IMR-90 (cell line): ENCODE measurements around the gene ADAM12. TPM values are rescaled to one million over a fixed set of nuclear protein-coding genes. Genes with fewer than 3 reads are reported as not detected.

Experiments used
- ATAC-seq: fragments of 200-7000 bp; cut with Tn5 transposase; 2 replicates; pipeline ENCODE4 v1.9.1; 2020; ENCODE audit warnings: low read depth, mild to moderate bottlenecking, moderate library complexity
- BruUV-seq: library from RNA; stranded (reverse); fragments of 400-500 nt; replicated peaks from 2 replicates; lab custom pipeline; 2021; lab: Mats Ljungman, UMichigan
- CTCF ChIA-PET: fragments of 300-600 bp; formaldehyde crosslinking; extraction: SDS; loops from one replicate; lab custom pipeline; 2021; ENCODE audit warnings: antibody characterized with exemption; lab: Yijun Ruan, JAX
- POLR2A ChIA-PET: fragments of 300-600 bp; sonication (Branson Sonifier 250); formaldehyde crosslinking; loops from one replicate; lab custom pipeline; 2022; ENCODE audit warnings: antibody characterized with exemption; ENCODE audit not compliant: unreplicated experiment; lab: Charles Lee
- DNase-seq: peaks from one replicate; pipeline ENCODE4 v3.0.0; 2013
- H2AFZ ChIP-seq: replicated peaks from 2 replicates; pipeline ENCODE3; 2013; ENCODE audit warnings: low read length, mild to moderate bottlenecking; ENCODE audit not compliant: poor library complexity
- H2AK5ac ChIP-seq: 2 replicates; pipeline ENCODE4 v1.6.1; 2013; ENCODE audit warnings: low read depth, low read length, inconsistent platforms
- H2AK9ac ChIP-seq: replicated peaks from 2 replicates; pipeline ENCODE3; 2013; ENCODE audit warnings: mild to moderate bottlenecking, low read depth, low read length, moderate library complexity; ENCODE audit not compliant: poor library complexity
- H2BK120ac ChIP-seq: 2 replicates; pipeline ENCODE4 v1.6.1; 2013; ENCODE audit warnings: low read depth, low read length, inconsistent platforms
- H2BK15ac ChIP-seq: 3 replicates; pipeline ENCODE4 v1.6.1; 2013; ENCODE audit warnings: low read depth, low read length, inconsistent platforms
- H2BK20ac ChIP-seq: 2 replicates; pipeline ENCODE4 v1.6.1; 2013; ENCODE audit warnings: low read depth, mild to moderate bottlenecking, inconsistent platforms, low read length, moderate library complexity
- H2BK5ac ChIP-seq: 2 replicates; pipeline ENCODE4 v1.6.1; 2013; ENCODE audit warnings: mild to moderate bottlenecking, low read depth, low read length, inconsistent platforms; ENCODE audit not compliant: poor library complexity, severe bottlenecking
- H3K14ac ChIP-seq: replicated peaks from 2 replicates; pipeline ENCODE4 v1.6.1; 2013; ENCODE audit warnings: low read depth, low read length, inconsistent platforms
- H3K18ac ChIP-seq: 2 replicates; pipeline ENCODE4 v1.6.1; 2013; ENCODE audit warnings: low read depth, low read length, control low read depth
- H3K23ac ChIP-seq: 2 replicates; pipeline ENCODE4 v1.6.1; 2013; ENCODE audit warnings: low read depth, low read length, inconsistent platforms
- H3K27ac ChIP-seq: 2 replicates; pipeline ENCODE4 v1.5.1; 2013; ENCODE audit warnings: mild to moderate bottlenecking, control low read depth, low read length; ENCODE audit not compliant: insufficient read depth
- H3K27me3 ChIP-seq: 2 replicates; pipeline ENCODE4 v1.6.1; 2013; ENCODE audit warnings: low read length; ENCODE audit not compliant: control insufficient read depth, insufficient read depth
- H3K36me3 ChIP-seq: 2 replicates; pipeline ENCODE4 v1.6.1; 2013; ENCODE audit warnings: low read length, mixed read lengths; ENCODE audit not compliant: control insufficient read depth, insufficient read depth
- H3K4ac ChIP-seq: 2 replicates; pipeline ENCODE4 v1.6.1; 2013; ENCODE audit warnings: low read depth, low read length, inconsistent platforms
- H3K4me1 ChIP-seq: 2 replicates; pipeline ENCODE4 v1.6.1; 2013; ENCODE audit warnings: low read length, mixed read lengths; ENCODE audit not compliant: control insufficient read depth, insufficient read depth
- H3K4me2 ChIP-seq: 2 replicates; pipeline ENCODE4 v1.6.1; 2013; ENCODE audit warnings: low read depth, mild to moderate bottlenecking, control low read depth, low read length, moderate library complexity
- H3K4me3 ChIP-seq: 2 replicates; pipeline ENCODE4 v1.5.1; 2013; ENCODE audit warnings: low read depth, mild to moderate bottlenecking, control low read depth, low read length, moderate library complexity; ENCODE audit not compliant: insufficient read depth
- H3K56ac ChIP-seq: 2 replicates; pipeline ENCODE4 v1.6.1; 2013; ENCODE audit warnings: low read length, inconsistent platforms; ENCODE audit not compliant: insufficient read depth; ENCODE audit errors: extremely low read depth
- H3K79me1 ChIP-seq, 2 experiments: 2 replicates each; pipeline ENCODE4 v1.6.1; 2013; ENCODE audit warnings: low read length in 2 of 2, inconsistent platforms in 1 of 2, low read depth in 1 of 2
- H3K9ac ChIP-seq: 2 replicates; pipeline ENCODE4 v1.6.1; 2013; ENCODE audit warnings: low read depth, low read length, control low read depth
- H3K9me1 ChIP-seq: 2 replicates; pipeline ENCODE4 v1.6.1; 2013; ENCODE audit warnings: low read length, inconsistent platforms; ENCODE audit not compliant: insufficient read depth
- H3K9me3 ChIP-seq: 2 replicates; pipeline ENCODE4 v1.6.1; 2013; ENCODE audit warnings: low read length; ENCODE audit not compliant: control insufficient read depth, insufficient read depth
- H4K20me1 ChIP-seq: 2 replicates; pipeline ENCODE4 v1.6.1; 2013; ENCODE audit warnings: low read length, inconsistent platforms; ENCODE audit not compliant: insufficient read depth
- H4K5ac ChIP-seq: 2 replicates; pipeline ENCODE4 v1.6.1; 2013; ENCODE audit warnings: mild to moderate bottlenecking, low read depth, low read length, control low read depth
- H4K8ac ChIP-seq, 2 experiments: 2 replicates each; pipeline ENCODE4 v1.6.1; 2013; ENCODE audit warnings: low read depth in 2 of 2, low read length in 2 of 2, control low read depth in 1 of 2, inconsistent platforms in 1 of 2
- H4K91ac ChIP-seq: 2 replicates; pipeline ENCODE4 v1.6.1; 2013; ENCODE audit warnings: low read depth, low read length, inconsistent platforms; ENCODE audit not compliant: insufficient read depth
- BHLHE40 ChIP-seq: fragments of 150-350 bp; IDR thresholded peaks from 2 replicates; pipeline ENCODE4 v1.6.1; 2016; ENCODE audit warnings: mild to moderate bottlenecking, low read depth, low read length
- CEBPB ChIP-seq: IDR thresholded peaks from 2 replicates; pipeline ENCODE4 v1.6.1; 2012; ENCODE audit warnings: low read depth, low read length, improper control_type of control experiment
- ELK1 ChIP-seq: fragments of 150-350 bp; IDR thresholded peaks from 2 replicates; pipeline ENCODE4 v1.6.1; 2016; ENCODE audit warnings: low read depth, mild to moderate bottlenecking, low read length, moderate library complexity, borderline replicate concordance
- FOS ChIP-seq: fragments of 150-350 bp; IDR thresholded peaks from 2 replicates; pipeline ENCODE4 v1.6.1; 2016; ENCODE audit warnings: low read depth, low read length
- WGBS, 2 experiments: methylation state at CpG; one replicate each; pipeline versions ENCODE4 v1.1.5 to v1.1.7; 2013; ENCODE audit warnings: missing lambda C conversion rate in 2 of 2; ENCODE audit not compliant: insufficient read length in 1 of 2; ENCODE audit errors: extremely low coverage in 2 of 2; 5-methylcytosine and 5-hydroxymethylcytosine counted together
- dilution Hi-C: fragments of 300-500 bp; cut with HindIII; formaldehyde crosslinking; loops from one replicate; pipeline ENCODE4 v1.14.3; 2018; ENCODE audit warnings: low sequenced_read_pairs; ENCODE audit not compliant: unreplicated experiment
- in situ Hi-C: fragments of 300-500 bp; cut with MboI; formaldehyde crosslinking; loops from 3 replicates; pipeline ENCODE4 v1.14.3; 2019; ENCODE audit warnings: low sequenced_read_pairs, inconsistent platforms, mixed read lengths
- intact Hi-C: fragments of 100-400 bp; cut with micrococcal nuclease; formaldehyde crosslinking; loops from 2 replicates; pipeline ENCODE4 v1.10.0; 2022
- polyA plus RNA-seq, 3 experiments: library from polyadenylated mRNA; depleted of rRNA; stranded (reverse); fragments of >200 nt; gene quantifications; 2 replicates each; pipeline ENCODE4 v1.2.3, GENCODE V29; 2012; ENCODE audit warnings: low replicate concordance in 1 of 3
- total RNA-seq: library from RNA; depleted of rRNA; stranded (reverse); fragments of >200 nt; gene quantifications from 2 replicates; pipeline ENCODE4 v1.2.3, GENCODE V29; 2012

The ADAM12 gene
- total and polyA plus RNA-seq, 2 of the 4 experiments (the other 2 are of a cell fraction), result 9.6 to 10.2 TPM

- Histone ChIP-seq H2BK120ac (no peak overlapping the region), H2AK5ac (no peak overlapping the region), H3K36me3 (no peaks in the 10 kb centered on the region), H2BK5ac (no peak overlapping the region), H3K9me3 (no peaks in the 10 kb centered on the region), H3K9me1 (no peaks in the 10 kb centered on the region), H3K4me2 (no peak overlapping the region), H3K23ac (no peak overlapping the region), H4K91ac (no peak overlapping the region), H3K27me3 (peaks cover 10% of the 10 kb centered on the region), H3K4me1 (no peaks in the 10 kb centered on the region), H4K8ac (no peak overlapping the region), H2AFZ (no peak overlapping the region), H3K79me1 (no peaks in the 10 kb centered on the region), H3K4ac (no peak overlapping the region), H3K9ac (no peak overlapping the region), H4K5ac (no peak overlapping the region), H2BK15ac (no peak overlapping the region), H2BK20ac (no peak overlapping the region), H3K14ac (no peak overlapping the region), H2AK9ac (no peak overlapping the region), H3K18ac (no peak overlapping the region), H4K20me1 (no peaks in the 10 kb centered on the region), H3K56ac (no peak overlapping the region), H3K4me3 (no peak overlapping the region), H3K27ac (no peak overlapping the region)
- in situ Hi-C loops, result no loop called here
- intact Hi-C loops, result no loop called here
- ATAC-seq (no peak), DNase-seq (no peak)
- ChIA-PET POLR2A (no interaction called here), CTCF (no interaction called here)
- no peak for TF ChIP-seq BHLHE40
- no peak for TF ChIP-seq ELK1
- no peak for TF ChIP-seq CEBPB
- no peak for TF ChIP-seq FOS
- WGBS, 2 experiments, result no CpG with 5 or more reads among the region's 1 CpG
- dilution Hi-C loops, result no loop called here
- BruUV-seq, result no TSS peak
Measured at GRCh38 chr10:125967533-125967932, 420.7 kb downstream of the ADAM12 start.
